SIG-M5 treated with dmso at 0.1 percent for 504 hours (cell line): ENCODE data around the gene TMEM182.

ENCODE experiments used
- DNase-seq: peaks from one replicate; lab custom pipeline; 2025; ENCODE audit not compliant: unreplicated experiment; lab: John Stamatoyannopoulos, UW

Gene TMEM182

DNA sequence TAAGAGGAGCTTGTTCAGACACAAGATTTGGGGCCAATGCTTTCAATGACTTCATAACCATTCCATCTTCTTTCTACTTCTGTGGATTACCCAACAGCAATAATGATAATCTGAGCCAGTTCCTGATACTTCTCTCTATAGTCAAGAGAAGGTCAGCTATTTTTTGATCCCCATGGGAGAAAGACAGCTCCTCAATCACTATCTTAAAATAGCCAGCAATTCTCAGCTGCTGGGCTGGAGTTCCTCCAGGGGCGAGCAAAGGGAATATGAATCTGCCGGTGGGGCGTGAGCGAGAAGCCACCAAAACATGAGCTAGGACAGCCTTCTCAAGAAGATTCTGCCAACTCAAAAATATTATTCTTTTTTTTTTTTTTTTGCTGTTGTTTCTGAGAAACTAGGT lies at the start of gene TMEM182:
Gene TMEM182, plus strand, starts transcription at position 269 of the 400 bp plus-strand sequence. CDS start 187 bp downstream, outside the sequence.
- DNase-seq: no peak

GRCh38 chr2:102717308-102718018 lies 44.4 kb upstream of the TMEM182 start:
- no peak for DNase-seq

DNA sequence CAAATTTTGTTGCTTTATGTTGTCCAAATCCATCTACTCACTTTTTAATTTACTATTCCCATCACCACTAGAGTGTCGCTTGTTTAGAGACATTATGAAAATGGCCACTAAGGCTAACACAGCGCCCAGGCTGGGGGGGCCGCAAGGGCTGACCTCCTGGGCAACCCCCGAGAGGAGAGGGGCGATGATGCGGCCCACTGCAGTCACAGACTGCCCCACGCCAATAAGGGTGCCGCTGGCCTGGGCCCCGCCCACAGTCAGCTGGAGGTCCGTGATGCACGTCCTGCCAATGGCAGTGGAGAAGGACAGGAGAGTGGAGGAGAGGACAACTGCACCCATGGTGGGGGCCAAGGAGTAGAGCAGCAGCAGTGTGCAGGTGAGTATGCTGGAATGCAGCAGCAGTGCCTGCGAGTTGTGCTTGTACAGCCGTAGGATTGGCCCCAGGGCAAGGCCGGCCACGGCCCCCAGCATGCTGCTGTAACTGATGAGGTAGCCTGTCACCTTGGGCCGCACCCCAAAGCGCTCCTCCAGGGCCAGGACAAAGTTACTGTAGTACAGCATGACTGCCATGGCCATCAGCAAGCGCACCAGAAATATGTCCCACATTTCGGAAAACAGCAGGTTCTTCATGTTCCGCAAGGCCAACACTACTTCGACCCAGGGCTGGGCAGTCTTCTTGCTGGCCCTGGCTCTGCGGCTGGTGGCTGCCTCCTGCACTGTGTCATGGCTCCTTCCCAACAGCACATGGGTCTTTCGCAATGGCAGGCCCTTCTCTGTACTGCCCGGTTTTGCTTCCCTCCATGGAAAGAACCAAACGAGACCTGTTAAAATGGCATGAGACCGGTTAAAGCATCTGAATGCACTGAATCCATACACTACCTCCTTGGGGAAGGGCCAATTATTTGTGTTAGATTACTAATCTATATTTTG lies 43.2 kb upstream of the TMEM182 start:
- DNase-seq: peak; percentile 8

- no peak for DNase-seq
These were observed 37.8 kb upstream of the TMEM182 start for GRCh38 chr2:102724016-102724490.

- DNase-seq: no peak
These were observed 37.3 kb upstream of the TMEM182 start for GRCh38 chr2:102724553-102724952.

DNA sequence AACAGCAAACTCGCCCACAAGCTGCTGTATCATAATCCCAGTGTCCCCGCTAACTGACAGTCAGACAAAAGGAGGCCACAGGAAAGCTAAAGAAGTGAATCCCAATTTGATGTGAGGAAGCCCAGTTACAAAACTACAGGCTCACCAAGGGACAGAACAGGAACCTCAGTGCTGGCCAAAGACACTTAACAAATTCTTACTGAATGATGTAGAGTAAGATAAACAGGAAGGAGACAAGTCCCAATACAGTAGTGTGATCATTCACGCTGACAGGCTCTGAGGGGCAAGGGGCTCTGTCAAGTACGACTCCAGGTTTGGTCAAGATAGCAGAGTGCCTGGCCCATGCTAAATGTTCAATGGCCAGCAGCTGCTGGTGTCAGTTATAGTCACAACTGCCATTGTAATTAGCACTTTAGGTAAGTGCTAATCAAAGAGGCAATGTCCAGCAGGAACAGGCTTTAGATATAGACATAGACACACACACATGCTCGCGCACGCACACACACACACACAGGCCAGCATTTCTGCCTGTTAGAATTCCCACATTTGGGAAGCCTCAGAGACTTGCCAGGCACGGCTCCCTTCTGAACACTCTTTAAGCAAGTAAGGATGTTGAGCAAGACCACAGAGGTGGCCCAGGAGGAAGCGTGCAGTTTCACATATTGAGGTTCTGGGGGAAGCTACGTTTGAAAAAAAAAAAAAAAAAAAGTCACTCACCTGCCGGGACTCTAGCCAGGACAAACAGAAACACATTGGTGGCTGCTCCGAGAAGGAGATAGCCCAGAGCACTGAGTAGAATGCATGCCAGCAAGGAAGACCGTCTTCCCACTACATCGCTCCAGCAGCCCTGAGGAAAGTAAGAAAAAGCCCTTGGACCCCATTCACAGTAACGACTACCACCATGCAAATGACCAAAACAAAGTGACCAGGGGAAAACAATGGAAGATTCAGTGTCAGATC lies 35.4 kb upstream of the TMEM182 start:
- DNase-seq: no peak

DNA sequence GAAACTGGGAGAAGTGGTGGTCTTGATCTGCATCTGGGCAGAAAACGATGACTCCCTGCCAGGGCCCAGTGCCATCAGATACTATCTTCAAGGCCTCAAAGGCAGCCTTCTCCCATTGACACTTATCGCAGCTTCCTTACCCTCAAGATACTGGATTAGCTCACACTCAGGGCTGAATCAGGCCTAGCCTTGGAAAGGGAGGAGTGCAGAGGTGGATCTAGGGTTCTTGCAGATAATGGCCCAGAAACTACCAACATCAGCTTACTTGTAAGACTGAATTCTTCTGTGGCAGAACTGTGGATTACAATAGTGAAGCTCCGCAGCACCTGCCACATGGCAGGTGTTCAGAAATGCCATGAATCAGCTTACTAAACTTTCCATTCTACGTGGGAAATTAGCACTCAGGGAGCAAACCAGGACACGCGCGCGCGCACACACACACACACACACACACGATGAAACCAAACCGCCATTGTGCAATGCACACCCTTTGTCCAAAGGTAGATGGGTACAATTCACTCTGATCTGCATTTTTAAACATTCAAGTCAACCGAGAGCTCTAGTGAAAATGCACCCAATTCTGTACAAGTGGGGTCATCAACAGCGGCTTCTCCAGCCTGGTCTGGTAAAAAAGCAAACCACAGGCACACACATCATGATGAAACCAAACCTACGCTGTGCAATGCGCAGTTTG lies 26.3 kb upstream of the TMEM182 start:
- DNase-seq: peak; percentile 65

- DNase-seq: no peak
These were observed 25.8 kb upstream of the TMEM182 start for GRCh38 chr2:102736110-102736409.

DNA sequence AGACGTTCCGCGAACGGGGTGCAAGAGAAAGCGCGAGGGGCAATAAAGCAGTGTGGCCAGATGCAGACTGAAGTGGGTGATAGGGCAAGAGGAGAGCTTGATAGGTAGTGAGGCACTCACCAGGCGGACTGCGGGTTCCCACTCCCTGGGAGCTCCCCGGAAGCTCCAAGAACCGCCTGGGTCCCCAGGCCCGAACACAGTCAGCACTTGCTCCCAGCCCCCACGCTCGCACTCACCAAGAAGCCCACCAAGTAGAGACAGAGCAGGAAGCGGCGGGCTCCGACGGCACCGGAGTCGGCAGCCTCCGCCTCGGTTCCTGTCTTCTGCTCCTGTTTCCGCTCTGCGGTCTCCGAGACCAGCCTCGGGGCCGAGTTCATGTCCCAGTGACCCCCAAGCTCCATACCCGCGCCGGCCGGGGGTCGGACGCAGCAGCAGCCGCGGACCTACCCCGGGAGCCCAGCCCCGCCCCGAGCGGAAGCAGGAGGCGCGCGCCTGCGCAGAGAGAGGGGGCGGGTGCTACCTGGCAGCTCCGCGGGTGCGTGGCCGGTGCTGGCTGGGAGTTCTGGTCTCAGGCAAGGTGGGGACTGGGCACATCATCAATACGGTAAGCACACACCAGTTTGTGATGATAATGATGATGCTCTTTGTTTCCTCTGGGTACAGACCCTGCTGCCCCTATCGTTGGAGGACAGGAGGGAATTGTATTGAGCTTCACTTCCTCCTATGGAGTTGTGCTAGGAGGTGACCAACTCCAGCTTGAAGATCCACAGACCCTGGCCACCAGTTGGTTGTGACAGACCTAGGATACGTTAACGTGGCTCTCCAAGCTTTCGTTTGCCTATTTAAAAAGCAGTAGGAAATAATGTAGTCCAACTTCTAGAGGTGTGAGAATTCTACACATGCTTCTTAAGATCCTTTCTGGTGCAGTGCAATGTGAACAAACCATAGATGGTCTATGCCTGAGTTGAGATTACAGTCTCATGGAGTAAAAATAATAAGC lies 25.1 kb upstream of the TMEM182 start:
- DNase-seq: peak; percentile 69

- no peak for DNase-seq
These were observed 24.4 kb upstream of the TMEM182 start for GRCh38 chr2:102737431-102737830.

GRCh38 chr2:102743259-102743658 lies 18.6 kb upstream of the TMEM182 start:
- no peak for DNase-seq

GRCh38 chr2:102748107-102748506 lies 13.7 kb upstream of the TMEM182 start:
- no peak for DNase-seq

DNA sequence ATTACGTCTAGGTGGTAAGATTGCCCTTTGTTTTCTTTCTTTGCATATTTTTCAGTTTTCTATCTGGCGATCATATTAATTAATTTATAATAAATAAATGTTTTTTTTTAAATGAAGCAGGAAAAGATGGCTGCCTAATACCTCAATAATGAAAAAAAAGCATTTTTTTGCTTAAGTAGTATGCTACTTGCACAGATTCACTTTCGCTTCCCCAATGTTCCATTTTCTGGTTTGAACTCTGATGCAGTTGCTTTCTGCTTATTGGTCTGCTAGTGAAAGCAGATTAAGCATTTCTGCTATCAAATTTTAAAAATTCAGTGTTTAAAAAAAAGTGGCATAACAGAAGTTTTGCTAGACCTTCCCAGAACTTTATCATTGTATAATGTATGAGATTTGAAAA lies 11.9 kb upstream of the TMEM182 start:
- DNase-seq: no peak

DNA sequence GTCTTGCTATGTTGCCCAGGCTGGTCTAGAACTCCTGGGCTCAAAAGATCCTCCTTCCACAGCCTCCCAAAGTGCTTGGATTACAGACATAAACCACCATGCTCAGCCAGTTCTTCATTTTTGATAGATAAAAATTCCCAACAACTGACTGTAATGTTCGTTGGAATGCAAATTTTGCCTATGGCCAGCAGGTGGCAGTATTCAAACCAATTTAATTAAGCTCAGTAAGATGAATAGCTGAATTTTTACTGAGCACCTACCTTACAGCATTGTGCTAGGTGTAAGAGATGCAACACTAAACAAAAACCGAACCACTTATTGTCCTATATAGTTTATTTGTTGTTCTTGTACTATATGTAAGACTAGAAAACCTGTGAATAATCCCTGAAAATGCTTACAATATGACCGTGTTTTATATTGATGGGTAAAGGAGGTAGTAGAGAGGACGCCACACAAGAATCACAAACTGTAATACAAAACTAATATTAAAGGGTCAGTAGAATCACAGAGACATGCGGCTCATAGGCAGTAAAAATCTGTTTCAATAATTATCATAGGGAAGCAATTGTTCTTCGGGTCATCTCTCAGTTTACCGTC lies 8.2 kb upstream of the TMEM182 start:
- peak; percentile 63 for DNase-seq

- DNase-seq: no peak
These were observed 7.2 kb upstream of the TMEM182 start for GRCh38 chr2:102754456-102755145.

DNA sequence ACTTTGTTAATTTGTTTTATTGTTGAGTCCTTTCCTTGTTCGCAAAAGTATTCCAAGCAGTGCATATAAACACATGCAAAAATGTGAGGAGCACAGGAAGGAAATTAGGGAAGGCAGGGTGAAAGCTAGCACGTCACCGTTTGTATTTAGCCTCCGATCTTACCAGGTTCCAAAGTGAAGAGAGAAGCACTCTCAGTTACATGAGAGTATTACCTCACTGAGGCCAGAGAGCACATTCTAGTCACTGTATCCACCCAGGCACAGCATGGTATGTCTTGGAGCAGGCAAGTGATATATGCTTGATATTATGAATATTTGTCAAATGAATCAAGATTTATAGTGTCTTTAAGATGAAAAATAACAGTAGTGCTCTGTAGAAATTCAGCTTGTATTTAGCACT lies 6.5 kb upstream of the TMEM182 start:
- DNase-seq: no peak

DNA sequence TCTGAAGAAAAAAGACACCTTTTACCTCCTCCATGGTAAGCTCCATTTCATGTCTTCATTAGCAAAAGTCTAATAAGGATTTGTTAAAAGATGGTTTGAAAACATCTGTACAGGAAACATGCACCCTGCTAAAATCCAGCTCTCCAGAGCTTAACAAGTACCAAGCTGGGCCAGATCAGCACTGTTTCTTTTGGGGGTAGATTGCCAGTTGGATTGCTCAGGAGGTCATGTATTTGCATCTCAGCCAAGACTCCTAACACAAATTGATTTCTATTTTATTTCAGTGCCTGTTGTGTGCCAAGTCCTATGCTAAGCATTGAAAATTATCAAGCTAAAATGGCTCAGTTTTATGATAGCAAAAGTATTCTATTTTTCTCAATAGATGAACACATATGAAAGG lies 3.4 kb upstream of the TMEM182 start:
- no peak for DNase-seq

GRCh38 chr2:102764083-102764482 lies 2.3 kb downstream of the TMEM182 start:
- DNase-seq: no peak
